Esophagus muscularis mucosa (tissue), 3 donors: Measurements from ENCODE around the gene ITGA7.

Experiments used
- EP300 ChIP-seq: sonication (generic); formaldehyde crosslinking; IDR thresholded peaks from one replicate; pipeline ENCODE4 v1.6.1; 2017; ENCODE audit warnings: antibody characterized with exemption
- TF ChIP-seq, protein P1 (sequence below), 3 experiments: fragments of 200-600 bp in 2 of 3; fragments of 450-650 bp in 1 of 3; sonication (generic) in 2 of 3; IDR thresholded peaks; one replicate each; pipeline ENCODE4 v1.5.1; 2017 to 2019; ENCODE audit warnings: antibody characterized with exemption in 3 of 3, mild to moderate bottlenecking in 2 of 3, moderate library complexity in 1 of 3

DNA sequence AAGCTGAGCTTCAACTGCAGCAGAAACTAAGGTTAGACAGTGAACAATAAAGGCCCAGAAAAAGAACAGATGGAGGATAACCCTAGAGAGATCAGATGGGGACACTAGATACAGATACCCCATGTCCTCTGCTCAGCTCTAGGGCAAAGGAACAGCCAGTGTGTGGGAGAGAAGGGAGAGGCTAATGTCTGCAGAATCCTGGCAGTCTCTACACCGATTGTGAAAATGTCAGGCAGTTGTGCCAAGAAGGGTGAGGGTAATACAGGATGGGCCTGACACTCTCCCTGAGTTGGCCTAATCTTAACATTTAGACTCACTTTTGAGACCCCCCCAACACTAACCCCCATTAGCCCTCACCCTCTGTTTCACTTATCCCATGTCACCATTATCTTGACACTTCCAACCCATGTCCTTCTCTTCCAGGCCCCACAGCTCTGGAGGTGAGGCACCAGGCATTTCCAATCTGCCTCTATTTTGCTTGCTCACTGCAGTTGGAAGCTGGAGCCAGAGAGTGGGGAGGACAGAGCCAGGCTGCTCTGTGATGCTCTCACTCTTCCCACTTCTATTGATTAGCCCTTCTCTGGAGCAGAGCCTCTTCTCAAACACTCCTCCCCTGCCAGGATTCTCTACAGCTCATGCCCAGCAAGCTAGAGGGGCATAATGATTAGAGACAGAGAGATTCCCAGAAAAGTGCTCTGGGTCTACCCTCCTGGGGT, 5.2 kb upstream of the ITGA7 start:
- TF ChIP-seq, protein P1, sequence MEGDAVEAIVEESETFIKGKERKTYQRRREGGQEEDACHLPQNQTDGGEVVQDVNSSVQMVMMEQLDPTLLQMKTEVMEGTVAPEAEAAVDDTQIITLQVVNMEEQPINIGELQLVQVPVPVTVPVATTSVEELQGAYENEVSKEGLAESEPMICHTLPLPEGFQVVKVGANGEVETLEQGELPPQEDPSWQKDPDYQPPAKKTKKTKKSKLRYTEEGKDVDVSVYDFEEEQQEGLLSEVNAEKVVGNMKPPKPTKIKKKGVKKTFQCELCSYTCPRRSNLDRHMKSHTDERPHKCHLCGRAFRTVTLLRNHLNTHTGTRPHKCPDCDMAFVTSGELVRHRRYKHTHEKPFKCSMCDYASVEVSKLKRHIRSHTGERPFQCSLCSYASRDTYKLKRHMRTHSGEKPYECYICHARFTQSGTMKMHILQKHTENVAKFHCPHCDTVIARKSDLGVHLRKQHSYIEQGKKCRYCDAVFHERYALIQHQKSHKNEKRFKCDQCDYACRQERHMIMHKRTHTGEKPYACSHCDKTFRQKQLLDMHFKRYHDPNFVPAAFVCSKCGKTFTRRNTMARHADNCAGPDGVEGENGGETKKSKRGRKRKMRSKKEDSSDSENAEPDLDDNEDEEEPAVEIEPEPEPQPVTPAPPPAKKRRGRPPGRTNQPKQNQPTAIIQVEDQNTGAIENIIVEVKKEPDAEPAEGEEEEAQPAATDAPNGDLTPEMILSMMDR (IDR thresholded peaks at IDR 0.05), result no peak
- TF ChIP-seq EP300, result no peak
